Measurements from ENCODE around the gene MRPL43.
A peak's percentile ranks its signal among the peaks of the same experiment; 100 is the strongest.

Gene MRPL43

DNA sequence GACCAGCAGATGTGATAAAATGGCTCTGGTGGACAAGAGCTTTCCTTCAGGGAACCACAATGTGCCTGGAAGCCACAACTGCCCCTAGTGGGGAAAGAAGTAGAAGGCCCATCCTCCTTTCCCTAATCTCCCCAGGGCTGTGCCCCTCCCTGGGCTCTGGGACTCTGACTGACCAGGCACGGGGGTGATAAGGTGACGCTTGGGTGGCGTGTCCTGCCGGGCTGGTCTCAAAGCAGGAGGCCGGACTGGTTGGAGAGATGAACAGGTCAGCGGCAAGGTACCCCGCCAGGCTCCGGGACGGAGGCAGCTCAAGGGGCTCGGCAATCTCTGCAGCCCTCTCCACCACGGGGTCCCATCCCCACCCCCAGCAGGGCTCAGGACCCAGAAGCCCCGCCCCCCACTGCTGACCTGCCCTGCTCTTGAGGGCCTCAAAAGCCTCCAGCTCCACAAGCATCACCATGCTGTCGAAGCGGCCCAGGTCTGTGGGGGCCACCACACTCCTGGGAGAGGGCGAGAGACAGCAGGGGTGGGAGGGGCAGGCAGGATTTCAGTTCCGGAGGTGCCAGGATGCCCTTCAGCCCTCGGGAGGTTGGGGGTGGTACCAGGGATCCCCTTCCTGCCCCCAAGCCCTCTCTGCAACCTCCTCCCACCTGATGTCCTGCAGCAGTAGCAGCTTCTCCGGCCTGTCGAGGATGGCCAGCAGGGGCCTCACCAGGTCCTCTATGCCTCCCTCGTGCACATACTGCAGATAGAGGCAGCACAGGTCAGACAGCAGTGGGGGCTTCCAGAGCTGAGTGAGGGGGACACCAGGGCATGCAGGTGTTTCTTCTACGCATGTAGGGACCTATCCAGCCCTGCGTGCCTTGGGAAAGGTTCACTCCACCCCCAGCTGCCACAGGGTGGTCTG lies 24.5 kb upstream of the MRPL43 start:
- peaks cover 31% of the 10 kb centered on the region for H3K4me1 Mint-ChIP-seq
- H3K27me3 Mint-ChIP-seq (ENCODE audit: low read depth): peaks cover 23% of the 10 kb centered on the region
- no peaks in the 10 kb centered on the region for H3K9me3 Mint-ChIP-seq
- no peaks in the 10 kb centered on the region for H3K36me3 Mint-ChIP-seq (ENCODE audit: low read depth)
- H3K27ac Mint-ChIP-seq: no peak overlapping the region
- H3K4me3 Mint-ChIP-seq: no peak overlapping the region
- peak in 2 of 3 experiments; percentile 33 to 37 for TF ChIP-seq CTCF (IDR thresholded peaks at IDR 0.05; ENCODE audit: unreplicated experiment in 3 of 3)

DNA sequence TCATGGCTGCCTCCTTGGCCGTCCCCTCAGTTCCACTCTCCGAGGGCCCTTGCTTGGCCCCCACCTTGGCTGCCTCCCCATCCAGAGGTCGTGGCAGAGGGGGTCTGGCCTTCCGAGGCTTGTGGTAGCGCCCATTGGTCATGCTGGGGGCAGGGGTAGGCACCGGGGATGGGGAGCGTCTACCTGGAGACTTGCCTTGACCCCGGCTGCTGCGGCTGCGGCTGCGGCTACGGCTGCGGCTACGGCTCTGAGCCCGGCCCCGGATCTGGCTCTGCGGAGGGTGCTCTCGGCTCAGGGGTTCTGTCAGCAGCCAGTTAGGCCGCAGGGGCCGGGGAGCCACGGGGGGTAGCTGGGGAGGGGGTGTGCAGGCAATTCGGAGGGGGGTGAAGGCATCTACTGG lies 23.0 kb upstream of the MRPL43 start:
- peaks cover 5% of the 10 kb centered on the region for H3K36me3 Mint-ChIP-seq (ENCODE audit: low read depth)
- TF ChIP-seq CTCF (IDR thresholded peaks at IDR 0.05; ENCODE audit: unreplicated experiment in 3 of 3): no peak
- peaks cover 21% of the 10 kb centered on the region for H3K4me1 Mint-ChIP-seq
- H3K27me3 Mint-ChIP-seq (ENCODE audit: low read depth): peaks cover 11% of the 10 kb centered on the region
- H3K27ac Mint-ChIP-seq: no peak overlapping the region
- no peak overlapping the region for H3K4me3 Mint-ChIP-seq
- H3K9me3 Mint-ChIP-seq: no peaks in the 10 kb centered on the region

GRCh38 chr10:101008823-101009423 lies 21.6 kb upstream of the MRPL43 start:
- no peak for TF ChIP-seq CTCF (IDR thresholded peaks at IDR 0.05; ENCODE audit: unreplicated experiment in 3 of 3)
- no peak overlapping the region for H3K27ac Mint-ChIP-seq
- H3K4me1 Mint-ChIP-seq: peaks cover 11% of the 10 kb centered on the region
- no peak overlapping the region for H3K4me3 Mint-ChIP-seq
- H3K27me3 Mint-ChIP-seq (ENCODE audit: low read depth): no peaks in the 10 kb centered on the region
- H3K9me3 Mint-ChIP-seq: no peaks in the 10 kb centered on the region
- peaks cover 11% of the 10 kb centered on the region for H3K36me3 Mint-ChIP-seq (ENCODE audit: low read depth)

DNA sequence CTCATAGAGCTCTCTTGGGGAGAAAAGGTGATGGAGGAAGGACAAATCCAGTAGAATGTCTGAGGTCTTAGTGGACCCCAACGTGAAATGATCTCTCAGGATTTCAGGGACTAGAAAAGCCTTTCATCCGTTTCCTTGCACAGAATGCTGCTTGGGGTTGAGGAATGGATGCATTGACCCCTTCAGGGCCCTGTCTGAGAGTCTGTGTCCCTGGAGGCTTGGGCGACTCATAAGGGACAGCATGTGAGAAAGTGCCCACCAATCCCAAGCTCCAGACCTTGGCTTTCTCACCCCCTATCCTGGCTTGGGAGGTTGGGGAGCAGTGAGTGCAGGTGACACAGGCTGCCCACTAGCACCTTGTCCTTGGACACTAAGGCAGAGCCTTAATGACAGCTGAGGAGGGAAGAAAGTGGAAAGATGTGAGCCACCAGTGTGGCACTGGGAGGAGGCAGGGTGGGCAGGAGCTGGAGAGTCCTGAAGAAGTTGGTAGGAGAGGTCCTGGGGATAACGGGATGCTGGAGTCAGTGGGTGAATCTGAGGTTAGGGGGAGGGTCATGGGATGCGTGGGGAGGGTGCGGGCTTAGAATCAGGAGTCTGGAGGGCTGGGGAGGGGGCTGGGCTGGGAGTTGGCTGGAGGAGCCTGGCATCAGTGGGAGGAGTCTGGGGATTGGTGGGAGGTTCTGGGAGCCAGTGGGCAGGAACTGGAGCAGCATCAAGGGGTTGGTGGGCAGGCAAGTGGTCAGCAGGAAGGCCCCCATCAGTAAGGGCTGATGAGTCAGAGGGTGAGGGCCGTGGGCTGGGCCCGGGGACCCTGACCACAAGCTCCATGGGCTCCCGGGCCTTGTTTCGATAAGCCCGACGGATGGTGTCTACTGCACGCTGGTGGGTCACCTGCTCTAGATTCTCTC lies 20.9 kb upstream of the MRPL43 start:
- Mint-ChIP-seq H3K9me3 (no peaks in the 10 kb centered on the region), H3K4me3 (no peak overlapping the region), H3K27me3 (ENCODE audit: low read depth) (no peaks in the 10 kb centered on the region), H3K27ac (peak overlapping the region in 2 of 3 experiments; percentile 24 to 54), H3K36me3 (ENCODE audit: low read depth) (peaks cover 18% of the 10 kb centered on the region), H3K4me1 (peaks cover 9% of the 10 kb centered on the region)
- TF ChIP-seq CTCF (IDR thresholded peaks at IDR 0.05; ENCODE audit: unreplicated experiment in 3 of 3): no peak

DNA sequence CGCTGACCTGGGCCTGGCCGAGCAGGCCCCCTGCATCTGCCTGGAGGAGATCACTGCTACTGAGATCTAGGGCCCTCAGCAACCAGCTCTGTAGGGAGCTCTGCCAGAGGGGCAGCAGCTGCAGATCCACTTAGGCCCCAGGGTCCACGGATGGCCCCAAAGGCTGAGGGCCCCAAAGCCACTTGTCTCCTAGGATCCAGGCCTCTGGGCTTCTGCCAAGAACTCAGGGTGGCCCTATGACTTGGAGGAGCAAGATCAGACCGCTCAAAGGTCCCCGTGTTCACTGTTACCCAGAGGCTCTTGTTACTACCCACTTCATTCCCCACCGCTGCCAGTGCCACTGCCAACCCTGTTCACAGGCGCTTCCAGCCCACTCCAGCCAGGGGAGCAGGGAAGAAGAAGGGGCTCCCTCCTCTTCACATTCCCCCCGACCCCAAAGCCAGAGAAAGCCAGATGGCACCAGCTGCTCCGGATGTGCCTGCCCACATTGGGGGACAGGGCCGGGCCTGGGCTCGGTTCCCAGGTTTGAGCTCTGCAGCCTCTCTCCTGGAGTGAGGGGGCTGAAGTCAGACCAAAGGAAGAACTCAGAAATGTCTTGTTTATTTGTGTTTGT lies 19.9 kb upstream of the MRPL43 start:
- H3K9me3 Mint-ChIP-seq: no peaks in the 10 kb centered on the region
- H3K36me3 Mint-ChIP-seq (ENCODE audit: low read depth): peaks cover 20% of the 10 kb centered on the region
- H3K4me1 Mint-ChIP-seq: peaks cover 7% of the 10 kb centered on the region
- no peak for TF ChIP-seq CTCF (IDR thresholded peaks at IDR 0.05; ENCODE audit: unreplicated experiment in 3 of 3)
- peak overlapping the region in 1 of 3 experiments; percentile 45 for H3K27ac Mint-ChIP-seq
- no peak overlapping the region for H3K4me3 Mint-ChIP-seq
- H3K27me3 Mint-ChIP-seq (ENCODE audit: low read depth): no peaks in the 10 kb centered on the region
